Keratinocyte (primary cell): ENCODE measurements around the gene FHOD3. TPM values are rescaled to one million over a fixed set of nuclear protein-coding genes. Genes with fewer than 3 reads are reported as not detected.

ENCODE experiments used
- DNase-seq: peaks from one replicate; pipeline ENCODE4 v3.0.0-alpha.2; 2011; ENCODE audit warnings: low read depth, missing footprints, low spot score
- FAIRE-seq: peaks from 2 replicates; lab custom pipeline; 2011; peaks lifted over from hg19 to GRCh38; lab: Jason Lieb, UNC
- H2AFZ ChIP-seq: 2 replicates; pipeline ENCODE4 v1.6.0; 2012; ENCODE audit warnings: low read length, control low read depth, inconsistent platforms; ENCODE audit not compliant: control insufficient read depth
- H3K27ac ChIP-seq: 2 replicates; pipeline ENCODE4 v1.5.1; 2011; ENCODE audit warnings: low read length; ENCODE audit not compliant: control insufficient read depth, insufficient read depth
- H3K27me3 ChIP-seq: 3 replicates; pipeline ENCODE4 v1.6.0; 2011; ENCODE audit warnings: low read length; ENCODE audit not compliant: control insufficient read depth, insufficient read depth; ENCODE audit errors: extremely low read depth
- H3K36me3 ChIP-seq, 2 experiments: 2 replicates in 1 of 2; 3 replicates in 1 of 2; pipeline ENCODE4 v1.5.1; 2011; ENCODE audit warnings: low read length in 2 of 2, mild to moderate bottlenecking in 1 of 2; ENCODE audit not compliant: control insufficient read depth in 2 of 2, insufficient read depth in 2 of 2; ENCODE audit errors: extremely low read depth in 1 of 2
- H3K4me1 ChIP-seq: 3 replicates; pipeline ENCODE4 v1.5.1; 2011; ENCODE audit warnings: low read length; ENCODE audit not compliant: control insufficient read depth, insufficient read depth; ENCODE audit errors: extremely low read depth
- H3K4me2 ChIP-seq: 3 replicates; pipeline ENCODE4 v1.6.0; 2011; ENCODE audit warnings: low read depth, low read length; ENCODE audit not compliant: control insufficient read depth, insufficient read depth; ENCODE audit errors: extremely low read depth
- H3K4me3 ChIP-seq, 3 experiments: fragments of 200-600 bp in 1 of 3; sonication (generic) in 1 of 3; 2 replicates in 2 of 3; 3 replicates in 1 of 3; pipeline ENCODE4 v1.5.1; 2011 to 2016; ENCODE audit warnings: low read length in 3 of 3, mild to moderate bottlenecking in 3 of 3, control low read depth in 2 of 3, inconsistent platforms in 1 of 3, low read depth in 1 of 3, mixed read lengths in 1 of 3, mixed run types in 1 of 3, moderate library complexity in 1 of 3; ENCODE audit not compliant: control insufficient read depth in 2 of 3, insufficient read depth in 2 of 3; ENCODE audit errors: extremely low read depth in 1 of 3
- H3K79me2 ChIP-seq: 2 replicates; pipeline ENCODE4 v1.6.0; 2012; ENCODE audit warnings: low read length; ENCODE audit not compliant: control insufficient read depth, insufficient read depth
- H3K9ac ChIP-seq: 3 replicates; pipeline ENCODE4 v1.6.0; 2011; ENCODE audit warnings: low read length; ENCODE audit not compliant: control insufficient read depth, insufficient read depth; ENCODE audit errors: extremely low read depth
- H3K9me1 ChIP-seq: 3 replicates; pipeline ENCODE4 v1.6.0; 2011; ENCODE audit warnings: low read length; ENCODE audit not compliant: control insufficient read depth, insufficient read depth; ENCODE audit errors: extremely low read depth
- H3K9me3 ChIP-seq: 2 replicates; pipeline ENCODE4 v1.5.1; 2012; ENCODE audit warnings: low read depth, low read length; ENCODE audit not compliant: control insufficient read depth
- H4K20me1 ChIP-seq: 3 replicates; pipeline ENCODE4 v1.6.0; 2011; ENCODE audit warnings: low read length; ENCODE audit not compliant: control insufficient read depth, insufficient read depth; ENCODE audit errors: extremely low read depth
- CTCF ChIP-seq, 3 experiments: IDR thresholded peaks in 1 of 3; conservative IDR thresholded peaks in 1 of 3; optimal IDR thresholded peaks in 1 of 3; 2 replicates in 2 of 3; 3 replicates in 1 of 3; pipeline versions ENCODE3 to v1.5.1; 2011; ENCODE audit warnings: low read length in 3 of 3, mild to moderate bottlenecking in 3 of 3, moderate library complexity in 2 of 3, control low read depth in 1 of 3, inconsistent platforms in 1 of 3; ENCODE audit not compliant: insufficient read depth in 2 of 3; ENCODE audit errors: extremely low read depth in 1 of 3
- EZH2 ChIP-seq: IDR thresholded peaks from one replicate; pipeline ENCODE4 v1.6.1; 2012; ENCODE audit warnings: inconsistent platforms, mild to moderate bottlenecking, low read length, moderate library complexity
- dilution Hi-C: fragments of 300-500 bp; cut with MboI; formaldehyde crosslinking; loops from one replicate; pipeline ENCODE4 v1.7.0; 2020; ENCODE audit warnings: low sequenced_read_pairs; ENCODE audit not compliant: extremely low pct_ligation_motif_present
- polyA plus RNA-seq, 5 experiments: library from polyadenylated mRNA; depleted of rRNA in 3 of 5; stranded (reverse) in 3 of 5; stranded (forward) in 1 of 5; unstranded in 1 of 5; fragments of >200 nt; gene quantifications; 1 replicate in 1 of 5; 2 replicates in 3 of 5; 3 replicates in 1 of 5; pipeline versions ENCODE4 v1.2.1 to v1.2.3, GENCODE V29; 2011 to 2012; ENCODE audit warnings: missing spikeins in 2 of 5, low read depth in 1 of 5, low replicate concordance in 1 of 5

The FHOD3 gene
- polyA plus RNA-seq, 1 donor (not counting 4 experiments of a cell fraction or from before 2014, with no cell fraction given) = 7.7 TPM

GRCh38 chr18:36728345-36728744 is 430.8 kb downstream of the FHOD3 start:
- DNase-seq (no peak), FAIRE-seq (no peak)
- TF ChIP-seq EZH2 (no peak), CTCF (optimal IDR thresholded peaks at IDR 0.05 in 1 of 3, IDR thresholded peaks at IDR 0.05 in 1 of 3, conservative IDR thresholded peaks at IDR 0.05 in 1 of 3; ENCODE audit: extremely low read depth in 1 of 3, insufficient read depth in 2 of 3, low read length in 3 of 3) (no peak)
- Histone ChIP-seq H2AFZ (no peak overlapping the region), H3K79me2 (no peaks in the 10 kb centered on the region), H3K4me2 (no peak overlapping the region), H3K9me1 (no peaks in the 10 kb centered on the region), H3K4me1 (no peaks in the 10 kb centered on the region), H3K9ac (no peak overlapping the region), H3K4me3 (no peak overlapping the region), H3K36me3 (peaks cover 0 to 1% of the 10 kb centered on the region in 2 experiments), H3K27ac (no peak overlapping the region), H3K27me3 (no peaks in the 10 kb centered on the region), H3K9me3 (no peaks in the 10 kb centered on the region), H4K20me1 (no peaks in the 10 kb centered on the region)
- dilution Hi-C loops = no loop called here

GRCh38 chr18:36729197-36729596 is 431.7 kb downstream of the FHOD3 start:
- Histone ChIP-seq H3K27me3 (no peaks in the 10 kb centered on the region), H4K20me1 (no peaks in the 10 kb centered on the region), H3K36me3 (peaks cover 0 to 1% of the 10 kb centered on the region in 2 experiments), H2AFZ (no peak overlapping the region), H3K4me3 (no peak overlapping the region), H3K79me2 (no peaks in the 10 kb centered on the region), H3K9me3 (no peaks in the 10 kb centered on the region), H3K9me1 (no peaks in the 10 kb centered on the region), H3K4me2 (no peak overlapping the region), H3K9ac (no peak overlapping the region), H3K4me1 (no peaks in the 10 kb centered on the region), H3K27ac (no peak overlapping the region)
- FAIRE-seq (no peak), DNase-seq (no peak)
- no peak for TF ChIP-seq CTCF (optimal IDR thresholded peaks at IDR 0.05 in 1 of 3, IDR thresholded peaks at IDR 0.05 in 1 of 3, conservative IDR thresholded peaks at IDR 0.05 in 1 of 3; ENCODE audit: extremely low read depth in 1 of 3, insufficient read depth in 2 of 3, low read length in 3 of 3)
- TF ChIP-seq EZH2 = no peak
- dilution Hi-C loops = no loop called here
